ENCODE results near the gene PCDHB3. TPM values are rescaled to one million over a fixed set of nuclear protein-coding genes. Genes with fewer than 3 reads are reported as not detected.

The PCDHB3 gene
- under 0.01 and 0.29 TPM in 2 replicates for total RNA-seq

DNA sequence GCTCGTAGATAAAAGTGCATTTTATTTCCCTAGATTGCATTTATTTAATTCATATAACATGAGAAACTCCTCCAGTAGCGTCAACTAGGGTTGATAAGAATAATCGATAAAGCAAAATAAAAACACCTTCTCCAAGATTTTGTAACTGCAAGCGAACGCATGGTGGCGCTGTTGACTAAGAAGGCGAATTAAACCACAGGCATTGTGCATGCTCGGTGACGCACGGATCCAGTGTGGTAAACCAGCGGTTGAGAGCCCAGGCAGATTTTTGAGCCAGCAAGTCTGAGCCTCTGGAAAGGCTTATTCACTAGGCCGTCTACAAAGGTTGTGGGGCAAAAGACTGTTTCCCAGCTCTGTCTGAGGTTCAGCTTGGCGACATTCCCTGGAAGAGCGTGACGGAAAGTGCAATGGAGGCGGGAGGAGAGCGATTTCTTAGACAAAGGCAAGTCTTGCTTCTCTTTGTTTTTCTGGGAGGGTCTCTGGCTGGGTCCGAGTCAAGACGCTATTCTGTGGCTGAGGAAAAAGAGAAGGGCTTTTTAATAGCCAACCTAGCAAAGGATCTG is at the start of gene PCDHB3:
Gene PCDHB3 (plus strand): TSS at position 231 of the 563 bp plus-strand sequence. CDS start 177 bp downstream, at position 408.

DNA sequence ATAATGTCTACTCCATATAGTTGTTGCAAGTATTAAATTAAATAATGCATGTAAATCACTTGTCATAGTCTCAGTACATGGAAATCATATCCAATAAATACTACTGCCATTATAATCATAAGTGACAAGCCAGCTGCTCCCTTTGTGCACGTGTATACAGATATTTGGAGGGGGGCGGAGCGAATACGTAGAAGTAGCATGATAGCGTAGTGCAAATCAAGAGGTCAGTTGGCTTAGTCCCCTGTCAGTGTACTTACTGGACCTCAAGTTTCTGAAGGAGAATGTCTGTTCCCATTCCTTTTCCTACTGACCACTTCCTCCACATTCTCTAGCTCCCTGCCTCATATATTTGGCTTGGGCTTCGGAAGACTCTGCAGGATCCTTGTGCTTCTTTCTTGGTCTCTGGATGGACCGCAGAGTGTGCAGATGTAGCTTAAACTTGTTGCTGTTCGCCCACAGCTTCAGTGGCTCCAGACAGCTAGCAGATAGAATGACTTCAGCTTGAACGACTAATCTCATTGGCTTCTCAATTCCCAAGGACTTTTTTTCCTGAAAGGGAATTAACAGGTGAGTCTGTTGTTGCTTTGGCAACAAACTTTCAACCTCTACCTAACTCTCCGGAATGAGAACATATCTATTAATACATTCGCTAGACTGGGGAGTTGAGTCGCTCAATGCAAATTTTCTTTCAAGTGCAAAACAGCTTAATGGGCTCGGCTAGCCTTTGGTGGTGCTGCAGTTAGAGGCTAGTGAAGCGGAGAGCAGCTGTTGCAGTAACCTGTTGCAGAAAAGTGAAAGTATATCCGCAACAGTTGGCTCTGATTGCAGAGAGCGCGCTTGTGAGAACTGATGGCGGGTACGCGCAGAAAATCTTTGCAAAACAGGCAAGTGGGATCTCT is 49.4 kb upstream of the PCDHB3 start, which contains the start of gene PCDHB1:
Gene PCDHB1 (plus strand): TSS at position 753 of the 899 bp plus-strand sequence. CDS start 97 bp downstream, at position 850.

GRCh38 chr5:141094481-141095262 is 5.6 kb upstream of the PCDHB3 start, which contains the start of gene PCDHB2:
Gene PCDHB2, plus strand, starts transcription at chr5:141094615. Its CDS starts 176 bp downstream, at chr5:141094791.

GRCh38 chr5:141121563-141121962 is 21.3 kb downstream of the PCDHB3 start, which contains the start of gene PCDHB4:
Gene PCDHB4, plus strand, starts transcription at chr5:141121818. Its CDS starts 181 bp downstream, at chr5:141121999.

GRCh38 chr5:141135030-141135717 is 34.9 kb downstream of the PCDHB3 start, which contains the start of gene PCDHB5:
Gene PCDHB5, plus strand, starts transcription at chr5:141135206. Its CDS starts 229 bp downstream, at chr5:141135435.

GRCh38 chr5:141149812-141150211 is 49.5 kb downstream of the PCDHB3 start, which contains the start of gene PCDHB6:
Gene PCDHB6, plus strand, starts transcription at chr5:141150057. Its CDS starts 201 bp downstream, at chr5:141150258.

Other genes with a start within 250 kb of the PCDHB3 start
- under 0.01 and 0.14 TPM in 2 replicates for gene PCDHA10, start 244.6 kb upstream of the PCDHB3 start, total RNA-seq
- gene PCDHA11, start 231.5 kb upstream of the PCDHB3 start, total RNA-seq: 0.57 TPM in 1 of 2 replicates, not detected in the other
- gene PCDHA12, start 225.2 kb upstream of the PCDHB3 start, total RNA-seq: under 0.01 and 0.14 TPM in 2 replicates
- gene PCDHA13, start 218.3 kb upstream of the PCDHB3 start, total RNA-seq: not detected in 2 replicates
- gene PCDHAC1, start 174.2 kb upstream of the PCDHB3 start, total RNA-seq: under 0.01 TPM in 1 of 2 replicates, not detected in the other
- gene PCDHAC2, start 134.0 kb upstream of the PCDHB3 start, total RNA-seq: 0.14 and 0.22 TPM in 2 replicates
- not detected in 2 replicates for gene PCDHB1, start 49.1 kb upstream of the PCDHB3 start, total RNA-seq
- gene PCDHB2, start 5.9 kb upstream of the PCDHB3 start, total RNA-seq: 0.22 and 0.29 TPM in 2 replicates
- gene PCDHB4, start 21.3 kb downstream of the PCDHB3 start, total RNA-seq: 0.14 TPM in 1 of 2 replicates, not detected in the other
- 0.14 and 0.22 TPM in 2 replicates for gene PCDHB5, start 34.7 kb downstream of the PCDHB3 start, total RNA-seq
- gene PCDHB6, start 49.6 kb downstream of the PCDHB3 start, total RNA-seq: under 0.01 and 0.14 TPM in 2 replicates
- under 0.01 and 0.14 TPM in 2 replicates for gene PCDHB7, start 72.2 kb downstream of the PCDHB3 start, total RNA-seq
- 0.29 TPM in 1 of 2 replicates, not detected in the other for gene PCDHB8, start 77.3 kb downstream of the PCDHB3 start, total RNA-seq
- under 0.01 and 0.14 TPM in 2 replicates for gene PCDHB16, start 81.9 kb downstream of the PCDHB3 start, total RNA-seq
- gene PCDHB9, start 86.7 kb downstream of the PCDHB3 start, total RNA-seq: 0.14 TPM in 1 of 2 replicates, not detected in the other
- 0.22 and 0.43 TPM in 2 replicates for gene PCDHB10, start 91.9 kb downstream of the PCDHB3 start, total RNA-seq
- gene PCDHB11, start 99.2 kb downstream of the PCDHB3 start, total RNA-seq: under 0.01 and 0.29 TPM in 2 replicates
- under 0.01 TPM in 1 of 2 replicates, not detected in the other for gene PCDHB12, start 108.2 kb downstream of the PCDHB3 start, total RNA-seq
- gene PCDHB13, start 113.4 kb downstream of the PCDHB3 start, total RNA-seq: 0.22 and 0.29 TPM in 2 replicates
- gene PCDHB14, start 122.9 kb downstream of the PCDHB3 start, total RNA-seq: 0.29 and 0.44 TPM in 2 replicates
- under 0.01 and 0.14 TPM in 2 replicates for gene PCDHB15, start 144.9 kb downstream of the PCDHB3 start, total RNA-seq
- gene SLC25A2, start 203.6 kb downstream of the PCDHB3 start, total RNA-seq: 0.44 and 2.0 TPM in 2 replicates
- 43.1 and 61.6 TPM in 2 replicates for gene TAF7, start 220.3 kb downstream of the PCDHB3 start, total RNA-seq
- 0.43 and 0.88 TPM in 2 replicates for gene PCDHGA1, start 230.0 kb downstream of the PCDHB3 start, total RNA-seq
- 2.0 and 6.3 TPM in 2 replicates for gene PCDHGA2, start 238.3 kb downstream of the PCDHB3 start, total RNA-seq
- gene PCDHGA3, start 243.4 kb downstream of the PCDHB3 start, total RNA-seq: 4.0 and 5.5 TPM in 2 replicates
- gene PCDHGB1, start 249.6 kb downstream of the PCDHB3 start, total RNA-seq: 1.8 and 1.9 TPM in 2 replicates

Data from placental pericyte (primary cell).